Measurements from ENCODE around the gene ZNF679.
"Not testable (repeated sequence)": the region's sequence is repeated elsewhere in the genome, so short reads cannot be mapped to it uniquely, and the experiment has no call there.

The ZNF679 gene

GRCh38 chr7:64228174-64228573 lies at the start of gene ZNF679:
Gene ZNF679 (plus strand): TSS chr7:64228474. CDS start chr7:64249118, 20,644 bp downstream.
- not testable (repeated sequence) for H3K36me3 ChIP-seq (replicated peaks; ENCODE audit: insufficient read depth, low read length); H3K4me2 ChIP-seq (ENCODE audit: low read depth, low read length); H4K20me1 ChIP-seq (ENCODE audit: insufficient read depth, low read length); H3K4me1 ChIP-seq (ENCODE audit: low read length); H2AFZ ChIP-seq (ENCODE audit: low read length); DNase-seq; H3K9ac ChIP-seq (ENCODE audit: low read length); H3K9me3 ChIP-seq (replicated peaks; ENCODE audit: insufficient read depth, low read length); H3K9me2 ChIP-seq (replicated peaks; ENCODE audit: insufficient read depth, low read length); H3K27ac ChIP-seq (ENCODE audit: low read length); H3K27me3 ChIP-seq (replicated peaks; ENCODE audit: insufficient read depth, low read length); H3F3A ChIP-seq (ENCODE audit: insufficient read depth, low read length); H3K4me3 ChIP-seq (ENCODE audit: low read length); H3K79me2 ChIP-seq (ENCODE audit: low read length)

GRCh38 chr7:64180989-64181388 lies 47.3 kb upstream of the ZNF679 start:
- H3K9ac ChIP-seq (ENCODE audit: low read length), result no peak overlapping the region
- H3K36me3 ChIP-seq (replicated peaks; ENCODE audit: insufficient read depth, low read length), result no peaks in the 10 kb centered on the region
- TF ChIP-seq EZH2 (optimal IDR thresholded peaks at IDR 0.05; ENCODE audit: low read depth, low read length), result no peak
- TF ChIP-seq EZH2phosphoT487 (IDR thresholded peaks at IDR 0.05; ENCODE audit: low read length), result no peak
- peak; percentile 28 for TF ChIP-seq CTCF (IDR thresholded peaks at IDR 0.05; ENCODE audit: low read length)
- H3F3A ChIP-seq (ENCODE audit: insufficient read depth, low read length), result no peaks in the 10 kb centered on the region
- no peaks in the 10 kb centered on the region for H3K79me2 ChIP-seq (ENCODE audit: low read length)
- H2AFZ ChIP-seq (ENCODE audit: low read length), result no peak overlapping the region
- H3K9me3 ChIP-seq (replicated peaks; ENCODE audit: insufficient read depth, low read length), result no peaks in the 10 kb centered on the region
- no peaks in the 10 kb centered on the region for H4K20me1 ChIP-seq (ENCODE audit: insufficient read depth, low read length)
- no peak for DNase-seq
- H3K4me2 ChIP-seq (ENCODE audit: low read depth, low read length), result no peak overlapping the region
- H3K27ac ChIP-seq (ENCODE audit: low read length), result no peak overlapping the region
- no peaks in the 10 kb centered on the region for H3K27me3 ChIP-seq (replicated peaks; ENCODE audit: insufficient read depth, low read length)
- H3K4me1 ChIP-seq (ENCODE audit: low read length), result no peaks in the 10 kb centered on the region
- H3K4me3 ChIP-seq (ENCODE audit: low read length), result no peak overlapping the region
- H3K9me2 ChIP-seq (replicated peaks; ENCODE audit: insufficient read depth, low read length), result no peaks in the 10 kb centered on the region

GRCh38 chr7:64181586-64181985 lies 46.7 kb upstream of the ZNF679 start:
- H3K36me3 ChIP-seq (replicated peaks; ENCODE audit: insufficient read depth, low read length), result no peaks in the 10 kb centered on the region
- H3K4me2 ChIP-seq (ENCODE audit: low read depth, low read length), result no peak overlapping the region
- no peak overlapping the region for H3K4me3 ChIP-seq (ENCODE audit: low read length)
- H3K4me1 ChIP-seq (ENCODE audit: low read length), result no peaks in the 10 kb centered on the region
- no peaks in the 10 kb centered on the region for H3K79me2 ChIP-seq (ENCODE audit: low read length)
- no peak overlapping the region for H3K9ac ChIP-seq (ENCODE audit: low read length)
- no peak for TF ChIP-seq EZH2phosphoT487 (IDR thresholded peaks at IDR 0.05; ENCODE audit: low read length)
- no peak for TF ChIP-seq CTCF (IDR thresholded peaks at IDR 0.05; ENCODE audit: low read length)
- TF ChIP-seq EZH2 (optimal IDR thresholded peaks at IDR 0.05; ENCODE audit: low read depth, low read length), result no peak
- no peak for DNase-seq
- no peaks in the 10 kb centered on the region for H4K20me1 ChIP-seq (ENCODE audit: insufficient read depth, low read length)
- H3K27me3 ChIP-seq (replicated peaks; ENCODE audit: insufficient read depth, low read length), result no peaks in the 10 kb centered on the region
- H3K27ac ChIP-seq (ENCODE audit: low read length), result no peak overlapping the region
- no peak overlapping the region for H2AFZ ChIP-seq (ENCODE audit: low read length)
- no peaks in the 10 kb centered on the region for H3K9me2 ChIP-seq (replicated peaks; ENCODE audit: insufficient read depth, low read length)
- no peaks in the 10 kb centered on the region for H3K9me3 ChIP-seq (replicated peaks; ENCODE audit: insufficient read depth, low read length)
- H3F3A ChIP-seq (ENCODE audit: insufficient read depth, low read length), result no peaks in the 10 kb centered on the region

- Histone ChIP-seq H3K9me3 (replicated peaks; ENCODE audit: insufficient read depth, low read length) (no peaks in the 10 kb centered on the region), H3K9me2 (replicated peaks; ENCODE audit: insufficient read depth, low read length) (no peaks in the 10 kb centered on the region), H3K4me2 (ENCODE audit: low read depth, low read length) (no peak overlapping the region), H3K4me1 (ENCODE audit: low read length) (no peaks in the 10 kb centered on the region), H3K79me2 (ENCODE audit: low read length) (no peaks in the 10 kb centered on the region), H3K4me3 (ENCODE audit: low read length) (no peak overlapping the region), H3K36me3 (replicated peaks; ENCODE audit: insufficient read depth, low read length) (no peaks in the 10 kb centered on the region), H3K27me3 (replicated peaks; ENCODE audit: insufficient read depth, low read length) (no peaks in the 10 kb centered on the region), H3F3A (ENCODE audit: insufficient read depth, low read length) (no peaks in the 10 kb centered on the region), H2AFZ (ENCODE audit: low read length) (no peak overlapping the region), H3K27ac (ENCODE audit: low read length) (no peak overlapping the region), H3K9ac (ENCODE audit: low read length) (no peak overlapping the region), H4K20me1 (ENCODE audit: insufficient read depth, low read length) (no peaks in the 10 kb centered on the region)
- TF ChIP-seq EZH2 (optimal IDR thresholded peaks at IDR 0.05; ENCODE audit: low read depth, low read length) (no peak), CTCF (IDR thresholded peaks at IDR 0.05; ENCODE audit: low read length) (no peak), EZH2phosphoT487 (IDR thresholded peaks at IDR 0.05; ENCODE audit: low read length) (no peak)
- no peak for DNase-seq
Observed at GRCh38 chr7:64182036-64182790, 46.1 kb upstream of the ZNF679 start.

Measured in MM.1S (cell line).